K562 (cell line): ENCODE measurements around the gene SPATA25. TPM values are rescaled to one million over a fixed set of nuclear protein-coding genes. Genes with fewer than 3 reads are reported as not detected.
A peak's percentile ranks its signal among the peaks of the same experiment; 100 is the strongest.

Experiments used
- CTCF ChIP-seq, 3 experiments: IDR thresholded peaks in 2 of 3; conservative IDR thresholded peaks in 1 of 3; 2 replicates each; pipeline ENCODE4 v1.5.1; 2011 to 2012; ENCODE audit warnings: low read length in 3 of 3, mild to moderate bottlenecking in 3 of 3, control low read depth in 2 of 3, improper control_type of control experiment in 1 of 3, inconsistent platforms in 1 of 3, low read depth in 1 of 3, mixed read lengths in 1 of 3, moderate library complexity in 1 of 3; ENCODE audit not compliant: insufficient read depth in 2 of 3
- KAT7 ChIP-seq: sonication (generic); formaldehyde crosslinking; IDR thresholded peaks from 2 replicates; pipeline ENCODE4 v1.8.0; 2022; ENCODE audit warnings: missing genetic modification reagents, mild to moderate bottlenecking, borderline replicate concordance
- MGA ChIP-seq: fragments of 450-650 bp; IDR thresholded peaks from 2 replicates; pipeline ENCODE4 v1.6.1; 2016; ENCODE audit warnings: mild to moderate bottlenecking, moderate library complexity
- POLR2AphosphoS2 ChIP-seq: IDR thresholded peaks from 2 replicates; pipeline ENCODE4 v1.6.1; 2012; ENCODE audit warnings: low read length, improper control_type of control experiment
- SRSF7 ChIP-seq: fragments of 200-400 bp; formaldehyde crosslinking; optimal IDR thresholded peaks from 2 replicates; pipeline ENCODE3; 2017; ENCODE audit warnings: mild to moderate bottlenecking, low read depth, low read length
- ZNF175 ChIP-seq: fragments of 200-800 bp; sonication (Bioruptor generic); IDR thresholded peaks from 2 replicates; pipeline ENCODE4 v1.6.1; 2016; ENCODE audit warnings: low read depth, mild to moderate bottlenecking, missing genetic modification characterization, missing compliant biosample characterization
- ZNF707 ChIP-seq: fragments of 250-450 bp; sonication (Bioruptor Pico); conservative IDR thresholded peaks from 2 replicates; pipeline ENCODE4 v1.8.0; 2022; ENCODE audit warnings: inconsistent platforms, mild to moderate bottlenecking, moderate library complexity
- ZNF780A ChIP-seq: fragments of 250-450 bp; sonication (Bioruptor Pico); IDR thresholded peaks from 2 replicates; pipeline ENCODE4 v1.5.0; 2021; ENCODE audit warnings: mild to moderate bottlenecking
- polyA plus RNA-seq, 8 experiments: library from polyadenylated mRNA; depleted of rRNA in 4 of 8; stranded (reverse) in 5 of 8; unstranded in 3 of 8; fragments of >200 nt; fragmentation: Nextera tagmentation in 2 of 8; fragmentation: Illumina TruSeq in 1 of 8; extraction: Ambion mirVana in 2 of 8; extraction: Trizol in 1 of 8; gene quantifications; 2 replicates each; pipeline versions ENCODE4 v1.2.1 to v1.2.3, GENCODE V29; 2011 to 2014; ENCODE audit warnings: inconsistent platforms in 1 of 8, missing spikeins in 1 of 8
- total RNA-seq, 7 experiments: library from RNA; depleted of rRNA in 6 of 7; stranded (reverse); fragments of >200 nt in 6 of 7; fragmentation: Illumina TruSeq in 2 of 7; extraction: Trizol in 2 of 7; gene quantifications; 2 replicates each; pipeline versions ENCODE4 v1.2.1 to v1.2.3, GENCODE V29; 2011 to 2021; ENCODE audit warnings: low replicate concordance in 1 of 7
- TF ChIP-seq, protein P1 (sequence below): fragments of 450-650 bp; IDR thresholded peaks from 2 replicates; pipeline ENCODE4 v1.6.1; 2018; ENCODE audit not compliant: partially characterized antibody

Gene SPATA25
- total and polyA plus RNA-seq, 9 of the 15 experiments (the other 6 are each of a cell fraction or from before 2014, with no cell fraction given): 0.21 to 0.95 (median 0.53) TPM; not detected in 3

- TF ChIP-seq MGA: no peak
- TF ChIP-seq KAT7 (CRISPR knock-in tag): no peak
- TF ChIP-seq ZNF175: no peak
- TF ChIP-seq POLR2AphosphoS2: 0 out of 2 replicates have a peak, but pooled peaks have one; percentile 56
- peak; percentile 50 to 60 (median 54); a peak in 5 of 6 replicates for TF ChIP-seq CTCF (IDR thresholded peaks at IDR 0.05 in 2 of 3, conservative IDR thresholded peaks at IDR 0.05 in 1 of 3; ENCODE audit: insufficient read depth in 2 of 3, low read depth in 1 of 3, low read length in 3 of 3)
- TF ChIP-seq SRSF7: no peak
- no peak for TF ChIP-seq ZNF780A (CRISPR knock-in tag)
- TF ChIP-seq ZNF707 (CRISPR knock-in tag): no peak
- TF ChIP-seq, protein P1, sequence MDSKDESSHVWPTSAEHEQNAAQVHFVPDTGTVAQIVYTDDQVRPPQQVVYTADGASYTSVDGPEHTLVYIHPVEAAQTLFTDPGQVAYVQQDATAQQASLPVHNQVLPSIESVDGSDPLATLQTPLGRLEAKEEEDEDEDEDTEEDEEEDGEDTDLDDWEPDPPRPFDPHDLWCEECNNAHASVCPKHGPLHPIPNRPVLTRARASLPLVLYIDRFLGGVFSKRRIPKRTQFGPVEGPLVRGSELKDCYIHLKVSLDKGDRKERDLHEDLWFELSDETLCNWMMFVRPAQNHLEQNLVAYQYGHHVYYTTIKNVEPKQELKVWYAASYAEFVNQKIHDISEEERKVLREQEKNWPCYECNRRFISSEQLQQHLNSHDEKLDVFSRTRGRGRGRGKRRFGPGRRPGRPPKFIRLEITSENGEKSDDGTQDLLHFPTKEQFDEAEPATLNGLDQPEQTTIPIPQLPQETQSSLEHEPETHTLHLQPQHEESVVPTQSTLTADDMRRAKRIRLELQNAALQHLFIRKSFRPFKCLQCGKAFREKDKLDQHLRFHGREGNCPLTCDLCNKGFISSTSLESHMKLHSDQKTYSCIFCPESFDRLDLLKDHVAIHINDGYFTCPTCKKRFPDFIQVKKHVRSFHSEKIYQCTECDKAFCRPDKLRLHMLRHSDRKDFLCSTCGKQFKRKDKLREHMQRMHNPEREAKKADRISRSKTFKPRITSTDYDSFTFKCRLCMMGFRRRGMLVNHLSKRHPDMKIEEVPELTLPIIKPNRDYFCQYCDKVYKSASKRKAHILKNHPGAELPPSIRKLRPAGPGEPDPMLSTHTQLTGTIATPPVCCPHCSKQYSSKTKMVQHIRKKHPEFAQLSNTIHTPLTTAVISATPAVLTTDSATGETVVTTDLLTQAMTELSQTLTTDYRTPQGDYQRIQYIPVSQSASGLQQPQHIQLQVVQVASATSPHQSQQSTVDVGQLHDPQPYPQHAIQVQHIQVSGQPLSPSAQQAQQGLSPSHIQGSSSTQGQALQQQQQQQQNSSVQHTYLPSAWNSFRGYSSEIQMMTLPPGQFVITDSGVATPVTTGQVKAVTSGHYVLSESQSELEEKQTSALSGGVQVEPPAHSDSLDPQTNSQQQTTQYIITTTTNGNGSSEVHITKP: peak; percentile 40
These were observed 46.0 kb upstream of the SPATA25 start (continued) for GRCh38 chr20:45933266-45934045.
